NOMO-1 treated with dmso at 0.1 percent for 144 hours (cell line): ENCODE measurements around the gene LIN37.

Experiments used
- DNase-seq: peaks from one replicate; lab custom pipeline; 2025; ENCODE audit not compliant: unreplicated experiment; lab: John Stamatoyannopoulos, UW

The LIN37 gene

DNA sequence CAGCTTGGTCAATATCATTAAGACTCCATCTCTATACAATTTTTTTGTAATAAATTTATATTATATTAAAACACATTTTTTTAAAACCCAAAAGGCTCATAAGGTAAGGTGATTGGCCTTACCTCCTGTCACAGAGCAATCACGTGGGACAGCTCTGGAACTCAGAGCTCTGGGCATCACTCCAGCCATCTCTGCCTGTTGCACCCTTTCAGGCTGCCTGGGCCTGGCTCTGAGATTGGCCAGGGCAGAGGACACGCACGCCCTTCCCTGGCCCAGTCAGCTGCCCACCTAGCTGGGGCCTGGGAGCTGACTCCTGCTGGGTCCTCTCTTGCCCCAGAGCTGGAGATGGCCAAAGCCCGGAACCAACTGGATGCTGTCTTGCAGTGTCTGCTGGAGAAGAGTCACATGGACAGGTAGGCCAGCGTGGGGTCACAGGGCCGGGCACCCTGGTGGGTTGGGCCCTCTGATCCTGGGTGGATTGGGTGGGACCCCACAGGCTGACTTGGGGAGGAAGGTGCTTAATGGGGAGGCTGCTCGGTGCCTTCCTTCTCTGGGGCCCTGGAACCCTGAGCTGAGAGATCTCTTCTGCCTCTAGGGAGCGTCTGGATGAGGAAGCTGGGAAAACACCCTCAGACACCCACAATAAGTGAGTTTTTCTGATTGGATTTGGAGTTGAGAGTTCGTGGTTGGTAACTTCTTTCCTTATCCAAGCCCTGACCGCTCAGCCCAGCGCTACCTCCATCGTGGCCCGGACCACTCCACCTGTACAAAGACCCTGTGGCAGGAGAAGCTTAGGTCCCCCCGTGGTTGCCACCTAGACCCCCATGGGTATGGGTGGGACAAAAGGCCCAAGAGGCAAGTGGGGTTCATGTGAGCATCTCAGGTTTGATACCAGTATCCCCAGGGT is 3.7 kb downstream of the LIN37 start:
- no peak for DNase-seq

DNA sequence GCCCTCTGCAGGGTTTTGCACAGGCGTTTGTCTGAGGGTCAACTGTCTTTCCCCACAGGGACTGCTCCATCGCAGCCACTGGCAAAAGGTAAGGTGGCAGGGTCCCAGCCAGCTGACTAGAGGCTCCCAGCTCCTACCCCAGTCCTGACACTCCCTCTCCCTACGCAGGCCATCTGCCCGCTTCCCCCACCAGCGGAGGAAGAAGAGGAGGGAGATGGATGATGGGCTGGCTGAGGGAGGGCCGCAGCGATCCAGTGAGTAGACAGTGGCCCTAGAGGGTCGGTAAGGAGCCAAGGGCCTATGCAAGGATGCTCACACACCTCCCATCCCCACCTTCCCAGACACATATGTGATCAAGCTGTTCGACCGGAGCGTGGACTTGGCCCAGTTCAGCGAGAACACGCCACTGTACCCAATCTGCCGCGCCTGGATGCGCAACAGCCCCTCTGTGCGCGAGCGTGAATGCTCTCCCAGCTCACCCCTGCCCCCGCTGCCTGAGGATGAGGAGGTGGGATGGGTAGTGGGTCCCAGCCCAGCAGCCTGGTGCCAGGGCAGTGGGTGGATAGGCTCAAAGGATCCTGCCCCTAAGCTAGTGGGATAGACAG is 4.5 kb downstream of the LIN37 start:
- no peak for DNase-seq

DNA sequence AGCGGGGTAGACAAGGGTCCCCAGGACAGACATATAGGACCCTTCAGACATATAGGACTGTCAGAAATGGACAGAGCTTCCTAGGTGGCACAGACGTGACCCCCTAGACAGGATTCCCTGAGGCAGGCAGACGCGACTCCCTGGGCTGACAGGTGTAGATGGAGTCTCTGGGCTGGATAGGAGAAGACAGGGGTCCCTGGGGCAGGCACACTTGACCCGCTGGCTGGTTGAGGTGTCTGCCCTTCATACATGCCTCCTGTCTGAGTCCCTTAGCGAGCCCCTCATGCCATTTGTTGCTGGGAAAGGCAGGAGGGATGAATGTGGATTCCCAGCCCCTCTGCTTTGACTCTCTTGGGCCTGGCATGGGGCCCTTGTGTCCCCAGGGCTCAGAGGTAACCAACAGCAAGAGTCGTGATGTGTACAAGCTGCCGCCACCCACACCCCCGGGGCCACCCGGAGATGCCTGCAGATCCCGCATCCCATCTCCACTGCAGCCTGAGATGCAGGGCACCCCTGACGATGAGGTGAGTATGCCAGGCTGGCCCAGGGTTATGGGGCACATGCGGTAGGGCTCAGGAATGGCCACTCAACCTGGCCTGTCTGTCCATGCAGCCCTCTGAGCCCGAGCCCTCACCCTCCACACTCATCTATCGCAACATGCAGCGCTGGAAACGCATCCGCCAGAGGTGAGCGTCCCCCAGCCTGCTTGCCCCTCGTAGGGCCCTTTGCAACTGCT is 5.4 kb downstream of the LIN37 start:
- no peak for DNase-seq

DNA sequence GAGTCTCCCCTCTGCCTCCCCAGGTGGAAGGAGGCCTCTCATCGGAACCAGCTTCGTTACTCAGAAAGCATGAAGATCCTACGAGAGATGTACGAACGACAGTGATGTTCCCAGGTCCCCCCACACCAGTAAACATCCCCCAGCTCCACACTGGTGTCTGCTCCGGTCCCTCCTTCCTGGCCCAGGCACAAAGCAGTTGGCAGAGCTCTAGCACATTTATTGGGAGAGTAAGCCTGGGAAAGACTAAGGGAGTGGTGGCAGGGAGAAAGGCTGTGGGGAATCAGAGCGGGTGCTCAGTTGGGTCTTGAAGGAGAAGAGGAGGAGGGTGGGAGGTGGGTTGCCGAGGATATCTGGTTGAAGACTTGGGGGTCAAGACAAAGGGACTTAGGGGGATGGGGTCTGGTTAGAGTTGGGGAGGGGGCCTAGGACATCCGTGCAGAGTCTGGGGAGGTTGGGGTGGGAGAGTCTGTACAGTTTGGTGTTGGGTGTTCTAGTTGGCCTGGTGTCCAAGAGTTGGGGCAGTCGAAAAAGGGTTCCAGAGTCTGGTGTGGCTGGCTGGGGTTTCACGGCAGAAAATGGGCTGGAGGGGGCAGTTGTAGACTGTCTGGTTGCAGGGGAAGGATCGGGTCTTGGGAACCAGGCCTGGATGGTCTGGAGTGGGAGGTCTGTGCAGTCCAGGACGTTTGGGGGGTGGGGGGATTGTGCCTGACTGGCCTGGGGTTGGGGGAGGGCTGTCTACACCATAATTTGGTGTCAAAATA is 6.2 kb downstream of the LIN37 start:
- no peak for DNase-seq

DNA sequence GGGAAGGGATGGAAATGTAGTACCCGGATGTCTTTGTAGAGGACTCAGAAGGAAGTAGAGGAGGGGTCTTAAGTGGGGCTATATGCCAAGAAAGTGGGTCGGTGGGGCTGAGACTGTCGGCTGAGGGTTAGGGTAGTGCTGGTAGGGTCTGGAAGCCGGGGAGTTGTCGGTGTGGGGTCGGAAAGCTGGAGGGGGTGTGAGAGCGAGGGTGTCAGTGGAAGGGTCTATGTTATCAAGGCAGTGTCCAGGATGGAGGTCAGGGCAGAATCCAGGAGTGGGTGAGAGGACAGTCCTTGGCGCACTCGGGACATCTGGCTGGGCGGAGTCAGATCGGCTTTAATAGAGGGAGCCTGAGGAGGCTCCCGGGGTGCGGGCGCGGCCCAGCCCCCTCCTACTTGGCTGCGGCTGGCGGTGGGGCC is 6.8 kb downstream of the LIN37 start:
- no peak for DNase-seq

DNA sequence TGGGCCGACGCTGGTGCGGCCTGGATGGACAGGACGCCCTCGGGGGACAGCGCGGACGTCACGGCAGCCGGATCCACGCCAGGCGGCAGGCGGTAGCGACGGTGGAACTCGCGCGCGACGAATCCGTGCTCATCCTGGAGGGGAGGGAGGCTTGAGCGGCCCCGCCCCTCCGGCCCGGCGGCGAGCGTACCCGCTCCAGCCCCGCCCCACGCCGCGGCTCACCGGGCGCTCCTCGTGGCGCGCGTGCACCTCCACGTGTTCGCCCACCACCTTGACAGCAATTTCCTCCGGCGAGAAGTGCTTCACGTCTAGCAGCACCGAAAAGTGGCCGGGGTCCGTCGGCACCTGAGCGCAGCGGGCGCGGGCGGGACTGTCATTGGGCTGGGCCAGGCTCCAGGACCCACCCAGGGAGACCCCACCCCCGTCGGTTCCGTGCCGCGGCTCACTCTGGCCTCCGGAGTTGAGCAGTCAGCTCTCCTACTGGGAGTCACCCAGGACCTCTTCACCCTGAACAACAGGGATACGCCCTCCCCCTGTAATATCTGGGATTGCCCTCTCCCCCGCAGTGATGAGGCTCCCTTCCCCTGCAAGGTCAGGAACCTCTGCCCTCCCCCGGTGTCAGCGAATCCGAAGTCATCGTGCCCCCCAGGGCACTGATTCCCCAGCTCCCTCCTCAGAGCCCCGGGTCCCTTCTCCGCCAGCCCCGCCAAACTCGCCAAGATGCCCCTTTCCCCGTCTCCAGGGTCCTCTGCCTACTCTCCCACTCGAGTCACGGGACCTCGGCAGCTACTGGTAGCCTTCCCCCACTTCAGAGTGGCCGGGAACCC is 7.4 kb downstream of the LIN37 start:
- no peak for DNase-seq

DNA sequence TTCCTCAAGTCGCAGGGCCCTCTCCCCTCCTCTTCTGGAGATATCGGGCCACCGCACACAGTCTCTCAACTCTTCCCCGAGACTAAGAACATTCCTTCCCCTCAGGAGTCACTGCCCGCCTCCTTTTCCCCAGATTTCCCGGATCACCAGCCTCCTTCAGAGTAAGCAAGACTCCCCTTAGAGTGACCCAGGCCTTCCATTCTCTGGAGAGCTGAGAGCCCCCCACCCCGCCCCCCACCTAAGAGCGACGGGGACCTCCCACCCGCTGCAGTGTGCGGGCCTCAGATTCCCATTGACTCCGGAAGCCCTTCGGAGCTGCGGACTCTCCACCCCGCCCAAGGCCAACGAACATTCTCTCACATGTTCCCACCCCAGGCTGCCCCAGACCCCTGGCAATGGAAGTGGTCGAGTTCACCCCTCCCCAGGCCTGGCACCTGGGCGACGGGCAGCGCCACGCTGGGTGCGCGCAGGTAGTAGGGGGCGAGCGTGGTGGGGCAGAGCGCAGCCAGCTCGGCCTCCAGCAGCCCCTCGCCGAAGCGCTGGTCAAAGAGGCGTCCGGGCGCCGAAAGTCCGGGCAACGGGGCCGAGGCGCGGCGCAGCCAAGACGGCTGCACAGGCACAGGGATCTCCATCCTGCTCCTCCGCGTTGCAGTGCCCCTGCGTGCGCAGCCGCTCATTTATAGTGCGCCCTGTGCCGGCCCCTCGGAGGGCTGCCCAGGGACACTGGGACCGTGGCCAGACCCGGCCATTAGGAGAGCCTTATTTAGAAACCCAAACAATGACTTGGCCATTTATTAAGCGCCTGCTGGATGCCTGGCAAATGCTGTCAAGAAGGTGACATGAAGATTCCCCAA is 8.2 kb downstream of the LIN37 start, which contains the start of gene HSPB6:
HSPB6 (minus strand) TSS at position 653 of the 854 bp plus-strand sequence; CDS start at position 632, 21 bp downstream.
- DNase-seq: no peak

DNA sequence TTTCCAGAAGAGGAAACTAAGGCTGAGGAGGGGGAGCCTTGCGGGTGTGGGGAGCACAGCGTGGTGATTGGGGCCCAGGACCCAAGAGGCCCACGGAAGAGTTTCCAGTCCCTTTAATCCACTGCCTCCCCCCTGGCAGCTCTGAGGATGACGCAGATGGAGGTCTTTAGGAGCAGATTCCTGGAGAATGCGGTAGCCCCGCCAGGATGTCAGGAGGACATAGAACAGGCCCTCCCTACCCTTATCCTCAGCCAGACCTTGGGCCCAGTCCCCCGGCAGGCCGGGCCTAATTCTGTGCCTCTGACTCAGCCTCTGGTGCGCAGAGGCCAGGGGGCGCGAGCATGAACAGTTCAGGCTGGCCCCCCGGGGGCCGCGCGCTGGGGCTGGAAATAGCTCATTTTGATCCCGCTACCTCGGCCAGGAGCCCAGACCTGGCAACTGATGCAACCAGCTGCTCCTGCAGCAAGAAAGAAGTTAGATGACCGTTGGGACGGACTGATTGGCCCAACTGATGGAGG is 8.9 kb downstream of the LIN37 start:
- DNase-seq: no peak

DNA sequence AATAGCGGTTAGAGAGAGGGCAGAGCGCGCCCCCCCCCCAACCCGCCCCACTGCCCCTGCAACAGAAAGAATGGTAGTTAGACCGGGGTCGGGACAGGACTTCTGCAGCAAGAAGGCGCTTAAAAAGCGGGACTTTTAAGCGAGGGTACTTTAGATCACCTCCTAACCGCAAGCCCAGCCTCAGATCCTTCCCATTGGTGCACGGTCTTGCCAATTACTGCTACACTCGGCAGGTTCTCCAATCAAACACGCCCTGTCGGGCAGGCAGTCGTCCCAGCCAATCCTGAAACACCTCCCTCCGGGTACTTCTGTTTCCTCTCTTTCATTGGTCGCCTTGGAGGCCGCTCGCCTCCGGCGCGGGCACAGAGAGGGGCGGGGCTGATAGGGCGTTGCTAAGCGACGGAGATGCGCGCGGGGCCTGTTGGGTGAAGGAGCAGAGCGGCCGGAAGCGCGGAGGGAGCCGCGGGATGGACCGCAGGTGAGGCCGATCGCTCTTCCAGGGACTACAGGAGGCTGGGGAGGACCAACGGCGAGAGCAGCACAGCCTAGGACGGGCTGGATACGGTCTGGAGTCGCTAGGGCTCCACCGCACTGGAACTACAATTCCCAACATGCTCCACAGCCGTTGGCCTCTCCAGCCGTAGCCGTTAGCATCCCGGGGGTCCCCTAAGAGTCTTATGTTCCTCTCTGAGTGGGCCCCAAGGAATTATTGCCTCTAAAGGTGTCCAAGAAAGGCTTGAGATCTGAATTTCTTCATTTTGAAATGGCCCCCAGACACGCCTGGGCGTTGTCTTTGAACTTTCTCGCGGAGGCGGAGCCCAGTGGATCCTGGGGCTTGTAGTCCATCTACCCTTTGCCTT is 9.6 kb downstream of the LIN37 start, which contains the start of gene PROSER3:
PROSER3 (plus strand) TSS at position 428 of the 860 bp plus-strand sequence; CDS start at position 468, 40 bp downstream.
- peak; percentile 98 for DNase-seq

DNA sequence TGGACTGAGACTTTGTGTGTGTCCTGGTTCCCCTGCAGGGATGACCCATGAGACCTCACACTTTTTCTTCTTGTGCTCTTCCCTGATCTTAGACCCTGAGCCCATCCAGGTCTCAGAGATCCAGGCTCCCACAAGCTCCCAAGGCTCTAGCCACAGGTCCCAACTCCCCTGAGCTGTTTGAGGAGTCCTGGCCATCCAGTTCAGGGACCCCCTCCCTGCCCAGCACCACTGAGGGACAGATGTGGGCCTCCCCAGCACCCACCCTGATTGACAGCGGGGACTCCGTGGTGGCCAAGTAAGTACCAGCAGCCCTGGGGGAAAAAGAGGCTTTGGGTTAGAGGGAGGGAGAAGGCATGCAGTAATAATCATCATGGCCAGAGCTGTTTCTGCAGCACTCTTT is 11.3 kb downstream of the LIN37 start:
- no peak for DNase-seq

DNA sequence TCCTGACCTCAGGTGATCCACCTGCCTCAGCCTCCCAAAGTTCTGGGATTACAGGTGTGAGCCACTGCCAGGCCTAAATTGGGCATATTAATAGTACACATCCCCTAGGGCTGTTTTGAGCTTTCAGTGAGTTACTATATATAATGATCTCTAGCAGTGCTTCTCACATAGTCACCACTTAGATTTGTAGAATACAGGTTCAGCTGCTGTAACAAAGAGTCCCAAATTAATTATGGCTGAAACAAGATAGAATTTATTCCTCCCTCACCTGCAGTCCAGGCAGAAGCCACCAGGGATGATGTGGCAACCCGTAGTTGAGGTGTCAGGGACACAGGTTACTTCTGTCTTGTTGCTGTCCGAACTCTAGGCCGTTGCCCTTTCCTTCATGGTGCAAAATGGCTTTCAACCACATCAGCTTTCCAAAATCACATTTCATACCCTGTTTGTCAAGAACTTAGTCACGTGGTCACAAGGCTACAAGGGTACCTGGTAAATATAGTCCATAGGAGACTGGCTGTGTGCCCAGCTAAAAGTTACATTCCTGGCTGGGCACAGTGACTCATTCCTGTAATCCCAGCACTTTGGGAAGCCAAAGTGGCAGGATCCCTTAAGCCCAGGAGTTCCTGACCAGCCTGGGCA is 12.5 kb downstream of the LIN37 start:
- DNase-seq: no peak

DNA sequence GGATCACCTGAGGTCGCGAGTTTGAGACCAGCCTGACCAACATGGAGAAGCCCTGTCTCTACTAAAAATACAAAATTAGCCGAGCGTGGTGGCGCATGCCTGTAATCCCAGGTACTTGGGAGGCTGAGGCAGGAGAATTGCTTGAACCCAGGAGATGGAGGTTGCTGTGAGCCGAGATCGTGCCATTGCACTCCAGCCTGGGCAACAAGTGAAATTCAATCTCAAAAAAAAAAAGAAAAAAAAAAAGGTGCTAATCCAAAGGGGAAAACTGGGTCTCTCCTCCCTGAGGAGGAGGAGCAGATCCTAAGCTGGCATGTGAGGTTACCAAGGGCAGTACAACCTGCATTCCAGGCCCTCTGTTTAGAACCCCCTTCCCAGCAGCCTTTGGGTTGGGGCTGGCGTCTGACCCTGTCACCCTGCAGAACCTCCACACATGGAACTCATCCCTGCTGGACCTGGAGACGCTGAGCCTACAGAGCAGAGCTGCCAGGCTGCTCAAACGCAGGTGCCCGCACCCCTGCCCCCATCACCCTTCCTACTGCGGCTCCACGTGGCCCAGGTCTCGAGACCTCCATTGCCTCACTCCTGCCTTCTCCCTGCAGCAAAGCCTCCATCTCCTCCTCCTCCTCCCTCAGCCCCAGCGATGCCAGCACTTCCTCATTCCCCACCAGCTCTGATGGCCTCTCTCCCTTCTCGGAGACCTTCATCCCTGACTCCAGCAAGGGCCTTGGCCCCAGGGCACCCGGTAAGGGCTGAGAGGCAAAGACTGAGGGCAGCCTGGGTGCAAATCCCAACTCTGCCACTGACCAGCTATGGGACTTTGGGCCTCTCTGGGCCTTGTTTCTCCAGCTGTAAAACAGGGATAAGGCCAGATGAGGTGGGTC is 16.3 kb downstream of the LIN37 start:
- DNase-seq: no peak

DNA sequence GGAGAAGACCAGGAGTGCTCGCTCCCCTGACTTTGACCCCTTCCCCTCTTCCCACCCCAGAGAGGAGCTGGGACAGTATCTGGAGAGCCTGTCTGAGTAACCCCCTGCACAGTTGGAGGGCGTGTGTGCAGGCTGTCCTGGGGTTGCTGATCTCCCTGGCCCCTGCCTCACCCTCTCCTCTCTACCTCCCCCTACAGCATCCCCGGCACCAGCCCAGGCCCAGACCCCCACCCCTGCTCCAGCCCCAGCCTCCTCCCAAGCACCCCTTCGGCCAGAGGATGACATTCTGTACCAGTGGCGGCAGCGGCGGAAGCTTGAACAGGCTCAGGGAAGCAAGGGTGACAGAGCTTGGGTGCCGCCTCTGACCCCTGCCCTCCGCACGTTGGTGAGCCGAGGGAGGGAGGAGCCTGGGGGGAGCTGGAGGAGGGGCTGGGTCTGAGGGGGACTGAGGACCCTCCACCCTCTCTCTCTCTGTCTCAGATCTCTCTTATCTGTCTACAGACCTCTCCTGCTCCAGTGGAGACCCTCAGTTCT is 18.3 kb downstream of the LIN37 start:
- no peak for DNase-seq

DNA sequence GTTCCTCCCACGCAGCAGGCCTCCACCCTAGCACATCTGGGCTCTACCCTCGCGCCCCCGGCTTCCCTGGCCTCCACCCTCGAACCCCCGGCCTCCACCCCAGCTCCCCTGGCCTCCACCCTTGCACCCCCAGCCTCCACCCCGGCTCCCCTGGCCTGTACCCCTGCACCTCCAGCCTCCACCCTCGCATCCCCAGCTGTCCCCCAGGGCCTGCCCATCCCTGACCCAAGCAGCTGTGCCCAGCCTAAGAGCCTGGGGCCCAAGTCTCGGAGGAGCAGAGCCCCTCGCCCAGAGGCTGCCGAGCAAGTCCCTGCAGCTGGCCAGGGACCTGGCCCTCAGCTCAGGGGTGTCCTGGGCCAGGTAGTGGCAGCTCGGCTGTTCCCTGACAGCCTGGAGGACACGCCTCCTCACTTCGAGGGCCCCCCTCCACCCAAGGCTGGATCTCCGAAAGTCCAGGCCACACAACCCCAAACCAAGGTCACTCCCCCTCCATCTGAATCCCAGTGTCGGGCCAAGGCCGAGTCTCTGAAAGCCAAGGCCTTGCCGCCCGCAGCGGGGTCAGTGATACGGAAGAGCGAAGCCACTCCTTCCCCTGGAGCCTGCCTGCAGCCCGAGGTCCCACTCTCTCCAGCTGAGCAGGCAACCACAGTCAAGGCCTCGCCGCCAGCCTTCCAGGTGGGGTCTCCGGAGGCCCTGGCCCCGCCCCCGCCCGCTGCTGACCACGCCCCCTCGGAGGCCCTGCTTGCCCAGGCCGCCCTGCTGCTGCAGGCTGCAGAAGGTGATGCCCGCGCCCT is 19.1 kb downstream of the LIN37 start:
- no peak for DNase-seq

DNA sequence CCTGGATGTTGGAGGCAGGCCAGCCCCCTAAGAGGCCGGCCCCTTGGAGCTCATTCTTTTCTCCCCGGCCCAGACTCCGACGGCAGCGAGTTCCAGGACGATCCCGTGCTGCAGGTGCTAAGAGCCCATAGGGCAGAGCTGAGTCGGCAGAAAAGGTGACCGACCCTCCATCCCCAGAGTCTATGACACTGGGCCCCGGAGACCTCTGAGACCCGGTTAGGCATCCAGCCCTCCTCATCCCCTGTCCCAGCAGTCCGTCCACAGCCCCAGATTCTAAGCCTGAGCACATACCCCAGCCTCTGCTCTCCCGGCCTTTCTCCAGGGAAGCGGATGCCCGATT is 19.7 kb downstream of the LIN37 start:
- no peak for DNase-seq
